Body of pancreas (tissue), 4 donors: ENCODE data around the gene BPIFB4. TPM values are rescaled to one million over a fixed set of nuclear protein-coding genes. Genes with fewer than 3 reads are reported as not detected.

Source experiments
- ATAC-seq: fragments of 150-250 bp; one replicate; pipeline ENCODE4 v1.9.1; 2016
- DNase-seq, 4 donors: peaks; one replicate each; pipeline ENCODE4 v3.0.0-alpha.2; 2019
- H3K27ac ChIP-seq, 4 donors: fragments of 200-600 bp; sonication (generic); 1 replicate in 3 of 4; 2 replicates in 1 of 4; pipeline versions ENCODE4 v1.5.1 to v1.6.1; 2016 to 2019; ENCODE audit warnings: mild to moderate bottlenecking in 1 of 4, mixed read lengths in 1 of 4, moderate library complexity in 1 of 4
- H3K27me3 ChIP-seq, 2 donors: fragments of 200-600 bp; sonication (generic); one replicate each; pipeline ENCODE4 v1.6.0; 2016; ENCODE audit warnings: mild to moderate bottlenecking in 1 of 2
- H3K36me3 ChIP-seq, 2 donors: fragments of 200-600 bp; sonication (generic); replicated peaks in 1 of 2; 2 replicates each; pipeline ENCODE4 v1.5.1; 2016; ENCODE audit warnings: low read depth in 2 of 2; ENCODE audit not compliant: insufficient read depth in 1 of 2
- H3K4me1 ChIP-seq: fragments of 200-600 bp; sonication (generic); one replicate; pipeline ENCODE4 v1.6.0; 2016
- H3K4me3 ChIP-seq, 2 donors: fragments of 200-600 bp; sonication (generic); 1 replicate in 1 of 2; 2 replicates in 1 of 2; pipeline ENCODE4 v1.5.1; 2016 to 2019
- H3K9me3 ChIP-seq, 3 donors: fragments of 200-600 bp; sonication (generic); 1 replicate in 2 of 3; 2 replicates in 1 of 3; pipeline ENCODE4 v1.5.1; 2016
- POLR2A ChIP-seq, 3 donors: fragments of 450-650 bp; IDR thresholded peaks; one replicate each; pipeline ENCODE4 v1.6.1; 2016; ENCODE audit warnings: antibody characterized with exemption in 3 of 3, mild to moderate bottlenecking in 2 of 3
- WGBS, 2 donors: methylation state at CpG; one replicate each; pipeline ENCODE4 v1.1.5; 2017; 5-methylcytosine and 5-hydroxymethylcytosine counted together
- intact Hi-C: fragments of 100-400 bp; cut with DNase I; formaldehyde crosslinking; loops from one replicate; pipeline ENCODE4 v1.15.1; 2023
- total RNA-seq, 2 donors: library from RNA; depleted of rRNA; stranded (reverse); fragments of >200 nt; gene quantifications; one replicate each; pipeline ENCODE4 v1.1.0, GENCODE V29; 2016
- TF ChIP-seq, protein P1 (sequence below), 7 experiments: fragments of 450-650 bp in 4 of 7; fragments of 200-600 bp in 3 of 7; sonication (generic) in 3 of 7; IDR thresholded peaks; one replicate each; pipeline ENCODE4 v1.5.1; 2016 to 2019; ENCODE audit warnings: antibody characterized with exemption in 7 of 7

Gene BPIFB4
- total RNA-seq, 2 donors from 2014 or later, result not detected

- no peak for DNase-seq
- WGBS, 2 donors, result 82 to 88% methylated on average over 11 of the region's 11 CpGs
- Histone ChIP-seq H3K27ac (no peak overlapping the region), H3K4me1 (no peaks in the 10 kb centered on the region), H3K9me3 (no peaks in the 10 kb centered on the region), H3K27me3 (no peaks in the 10 kb centered on the region), H3K4me3 (no peak overlapping the region), H3K36me3 (no peaks in the 10 kb centered on the region)
- intact Hi-C loops, result no loop called here
- no peak for ATAC-seq
- no peak for TF ChIP-seq POLR2A (IDR thresholded peaks at IDR 0.05)
- TF ChIP-seq, protein P1, sequence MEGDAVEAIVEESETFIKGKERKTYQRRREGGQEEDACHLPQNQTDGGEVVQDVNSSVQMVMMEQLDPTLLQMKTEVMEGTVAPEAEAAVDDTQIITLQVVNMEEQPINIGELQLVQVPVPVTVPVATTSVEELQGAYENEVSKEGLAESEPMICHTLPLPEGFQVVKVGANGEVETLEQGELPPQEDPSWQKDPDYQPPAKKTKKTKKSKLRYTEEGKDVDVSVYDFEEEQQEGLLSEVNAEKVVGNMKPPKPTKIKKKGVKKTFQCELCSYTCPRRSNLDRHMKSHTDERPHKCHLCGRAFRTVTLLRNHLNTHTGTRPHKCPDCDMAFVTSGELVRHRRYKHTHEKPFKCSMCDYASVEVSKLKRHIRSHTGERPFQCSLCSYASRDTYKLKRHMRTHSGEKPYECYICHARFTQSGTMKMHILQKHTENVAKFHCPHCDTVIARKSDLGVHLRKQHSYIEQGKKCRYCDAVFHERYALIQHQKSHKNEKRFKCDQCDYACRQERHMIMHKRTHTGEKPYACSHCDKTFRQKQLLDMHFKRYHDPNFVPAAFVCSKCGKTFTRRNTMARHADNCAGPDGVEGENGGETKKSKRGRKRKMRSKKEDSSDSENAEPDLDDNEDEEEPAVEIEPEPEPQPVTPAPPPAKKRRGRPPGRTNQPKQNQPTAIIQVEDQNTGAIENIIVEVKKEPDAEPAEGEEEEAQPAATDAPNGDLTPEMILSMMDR (IDR thresholded peaks at IDR 0.05), result no peak
Observed at GRCh38 chr20:33064572-33065287, 14.7 kb upstream of the BPIFB4 start.

GRCh38 chr20:33065785-33066184, 13.7 kb upstream of the BPIFB4 start:
- TF ChIP-seq, protein P1 (IDR thresholded peaks at IDR 0.05), result no peak
- TF ChIP-seq POLR2A (IDR thresholded peaks at IDR 0.05), result no peak
- Histone ChIP-seq H3K4me1 (no peaks in the 10 kb centered on the region), H3K27ac (no peak overlapping the region), H3K27me3 (no peaks in the 10 kb centered on the region), H3K36me3 (no peaks in the 10 kb centered on the region), H3K4me3 (no peak overlapping the region), H3K9me3 (no peaks in the 10 kb centered on the region)
- DNase-seq (no peak), ATAC-seq (no peak)
- intact Hi-C loops, result no loop called here
- 70 to 76% methylated on average over 9 of the region's 9 CpGs for WGBS, 2 donors

- no peaks in the 10 kb centered on the region for H3K27me3 ChIP-seq
- H3K4me3 ChIP-seq, result no peak overlapping the region
- no peak overlapping the region for H3K27ac ChIP-seq
- ATAC-seq, result no peak
- intact Hi-C loops, result no loop called here
- no peaks in the 10 kb centered on the region for H3K4me1 ChIP-seq
- no peaks in the 10 kb centered on the region for H3K36me3 ChIP-seq
- TF ChIP-seq, protein P1 (IDR thresholded peaks at IDR 0.05), result no peak
- TF ChIP-seq POLR2A (IDR thresholded peaks at IDR 0.05), result no peak
- H3K9me3 ChIP-seq, result no peaks in the 10 kb centered on the region
- WGBS, 2 donors, result 69 to 71% methylated on average over 2 to 3 of the region's 3 CpGs
- DNase-seq, result no peak
Observed at GRCh38 chr20:33067806-33068205, 11.6 kb upstream of the BPIFB4 start.

- ATAC-seq (no peak), DNase-seq (no peak)
- WGBS, 2 donors, result 73 to 79% methylated on average over 10 to 12 of the region's 12 CpGs
- TF ChIP-seq, protein P1 (IDR thresholded peaks at IDR 0.05), result no peak
- TF ChIP-seq POLR2A (IDR thresholded peaks at IDR 0.05), result no peak
- H3K27ac ChIP-seq, result no peak overlapping the region
- no peaks in the 10 kb centered on the region for H3K4me1 ChIP-seq
- intact Hi-C loops, result no loop called here
- no peak overlapping the region for H3K4me3 ChIP-seq
- H3K27me3 ChIP-seq, result no peaks in the 10 kb centered on the region
- no peaks in the 10 kb centered on the region for H3K36me3 ChIP-seq
- H3K9me3 ChIP-seq, result no peaks in the 10 kb centered on the region
Observed at GRCh38 chr20:33068251-33068939, 11.0 kb upstream of the BPIFB4 start.
